Central memory CD4-positive, alpha-beta T cell (primary cell): ENCODE data around the gene TRABD2B.

ENCODE experiments used
- DNase-seq: peaks from one replicate; pipeline ENCODE4 v3.0.0; 2022

TRABD2B gene

GRCh38 chr1:47818682-47819573 lies 178.3 kb downstream of the TRABD2B start:
- DNase-seq: no peak

- DNase-seq: no peak
Observed at GRCh38 chr1:47817861-47818260, 179.3 kb downstream of the TRABD2B start.

GRCh38 chr1:47816325-47817071 lies 180.7 kb downstream of the TRABD2B start:
- no peak for DNase-seq

- DNase-seq: no peak
Observed at GRCh38 chr1:47814612-47815395, 182.4 kb downstream of the TRABD2B start.

- no peak for DNase-seq
Observed at GRCh38 chr1:47813970-47814369, 183.2 kb downstream of the TRABD2B start.

GRCh38 chr1:47812904-47813514 lies 184.2 kb downstream of the TRABD2B start:
- DNase-seq: no peak

GRCh38 chr1:47810964-47811682 lies 186.1 kb downstream of the TRABD2B start:
- DNase-seq: no peak

GRCh38 chr1:47809301-47810084 lies 187.7 kb downstream of the TRABD2B start:
- DNase-seq: no peak

GRCh38 chr1:47808612-47809011 lies 188.6 kb downstream of the TRABD2B start:
- DNase-seq: no peak

GRCh38 chr1:47805921-47806361 lies 191.2 kb downstream of the TRABD2B start:
- no peak for DNase-seq

- DNase-seq: no peak
Observed at GRCh38 chr1:47805018-47805417, 192.2 kb downstream of the TRABD2B start.

- no peak for DNase-seq
Observed at GRCh38 chr1:47803815-47804501, 193.2 kb downstream of the TRABD2B start.

GRCh38 chr1:47797575-47797974 lies 199.6 kb downstream of the TRABD2B start:
- no peak for DNase-seq

GRCh38 chr1:47796626-47797025 lies 200.6 kb downstream of the TRABD2B start:
- no peak for DNase-seq

GRCh38 chr1:47795102-47795501 lies 202.1 kb downstream of the TRABD2B start:
- DNase-seq: no peak

- DNase-seq: no peak
Observed at GRCh38 chr1:47794530-47794929, 202.7 kb downstream of the TRABD2B start.

- no peak for DNase-seq
Observed at GRCh38 chr1:47794081-47794480, 203.1 kb downstream of the TRABD2B start.

- DNase-seq: no peak
Observed at GRCh38 chr1:47793563-47793962, 203.6 kb downstream of the TRABD2B start.

- DNase-seq: no peak
Observed at GRCh38 chr1:47792779-47793178, 204.4 kb downstream of the TRABD2B start.

GRCh38 chr1:47791879-47792608 lies 205.1 kb downstream of the TRABD2B start:
- no peak for DNase-seq
